Prostate gland (tissue), 2 donors: ENCODE data around the gene NTM. TPM values are rescaled to one million over a fixed set of nuclear protein-coding genes. Genes with fewer than 3 reads are reported as not detected.
"Not testable (repeated sequence)": the region's sequence is repeated elsewhere in the genome, so short reads cannot be mapped to it uniquely, and the experiment has no call there.

ENCODE experiments used
- DNase-seq: peaks from one replicate; pipeline ENCODE4 v3.0.0-alpha.2; 2019; ENCODE audit warnings: low spot score
- H3K27ac ChIP-seq, 2 donors: fragments of 200-600 bp; sonication (generic); 2 replicates each; pipeline ENCODE4 v1.5.1; 2017 to 2019
- H3K27me3 ChIP-seq: fragments of 200-600 bp; sonication (generic); replicated peaks from 2 replicates; pipeline ENCODE4 v1.5.1; 2019; ENCODE audit not compliant: insufficient read depth
- H3K36me3 ChIP-seq, 2 donors: fragments of 200-600 bp; sonication (generic); 1 replicate in 1 of 2; 2 replicates in 1 of 2; pipeline versions ENCODE4 v1.5.1 to v1.8.1; 2017 to 2019
- H3K4me1 ChIP-seq: fragments of 200-600 bp; sonication (generic); replicated peaks from 2 replicates; pipeline ENCODE4 v1.5.1; 2019
- H3K4me3 ChIP-seq, 2 donors: fragments of 200-600 bp; sonication (generic); 2 replicates each; pipeline ENCODE4 v1.5.1; 2017 to 2019
- H3K9me3 ChIP-seq: fragments of 200-600 bp; sonication (generic); 2 replicates; pipeline ENCODE4 v1.5.1; 2017
- POLR2A ChIP-seq: fragments of 450-650 bp; IDR thresholded peaks from one replicate; pipeline ENCODE4 v1.6.1; 2016; ENCODE audit warnings: antibody characterized with exemption, mild to moderate bottlenecking
- POLR2AphosphoS5 ChIP-seq: sonication (generic); formaldehyde crosslinking; IDR thresholded peaks from one replicate; pipeline ENCODE4 v1.6.1; 2017; ENCODE audit warnings: antibody characterized with exemption
- WGBS: methylation state at CpG from one replicate; pipeline ENCODE4 v1.1.5; 2018; 5-methylcytosine and 5-hydroxymethylcytosine counted together
- intact Hi-C: fragments of 100-400 bp; cut with DNase I; formaldehyde crosslinking; loops from one replicate; pipeline ENCODE4 v1.14.2; 2022
- small RNA-seq, 2 donors: library from RNA; depleted of rRNA; stranded (forward); fragments of <200 nt; gene quantifications; one replicate each; pipeline ENCODE3, GENCODE V24; 2016
- total RNA-seq, 2 donors: library from RNA; depleted of rRNA; stranded (reverse); fragments of >200 nt; gene quantifications; one replicate each; pipeline ENCODE4 v1.1.0, GENCODE V29; 2016
- TF ChIP-seq, protein P1 (sequence below), 4 experiments: fragments of 200-600 bp in 2 of 4; fragments of 450-650 bp in 2 of 4; sonication (generic) in 2 of 4; IDR thresholded peaks; 1 replicate in 3 of 4; 2 replicates in 1 of 4; pipeline ENCODE4 v1.5.1; 2016 to 2019; ENCODE audit warnings: antibody characterized with exemption in 4 of 4, mild to moderate bottlenecking in 2 of 4, moderate library complexity in 2 of 4

The NTM gene
- total RNA-seq, 2 donors from 2014 or later, result 7.4 TPM; not detected in 1

GRCh38 chr11:132367293-132367692 is 996.9 kb downstream of the NTM start:
- DNase-seq, result no peak
- no peaks in the 10 kb centered on the region for H3K4me1 ChIP-seq
- H3K27me3 ChIP-seq, result no peaks in the 10 kb centered on the region
- H3K27ac ChIP-seq, result no peak overlapping the region
- intact Hi-C loops, result no loop called here
- no peaks in the 10 kb centered on the region for H3K36me3 ChIP-seq
- no peak overlapping the region for H3K4me3 ChIP-seq
- 86% methylated on average over 3 of the region's 3 CpGs for WGBS
- H3K9me3 ChIP-seq, result no peaks in the 10 kb centered on the region
- TF ChIP-seq POLR2A, result no peak
- TF ChIP-seq, protein P1, sequence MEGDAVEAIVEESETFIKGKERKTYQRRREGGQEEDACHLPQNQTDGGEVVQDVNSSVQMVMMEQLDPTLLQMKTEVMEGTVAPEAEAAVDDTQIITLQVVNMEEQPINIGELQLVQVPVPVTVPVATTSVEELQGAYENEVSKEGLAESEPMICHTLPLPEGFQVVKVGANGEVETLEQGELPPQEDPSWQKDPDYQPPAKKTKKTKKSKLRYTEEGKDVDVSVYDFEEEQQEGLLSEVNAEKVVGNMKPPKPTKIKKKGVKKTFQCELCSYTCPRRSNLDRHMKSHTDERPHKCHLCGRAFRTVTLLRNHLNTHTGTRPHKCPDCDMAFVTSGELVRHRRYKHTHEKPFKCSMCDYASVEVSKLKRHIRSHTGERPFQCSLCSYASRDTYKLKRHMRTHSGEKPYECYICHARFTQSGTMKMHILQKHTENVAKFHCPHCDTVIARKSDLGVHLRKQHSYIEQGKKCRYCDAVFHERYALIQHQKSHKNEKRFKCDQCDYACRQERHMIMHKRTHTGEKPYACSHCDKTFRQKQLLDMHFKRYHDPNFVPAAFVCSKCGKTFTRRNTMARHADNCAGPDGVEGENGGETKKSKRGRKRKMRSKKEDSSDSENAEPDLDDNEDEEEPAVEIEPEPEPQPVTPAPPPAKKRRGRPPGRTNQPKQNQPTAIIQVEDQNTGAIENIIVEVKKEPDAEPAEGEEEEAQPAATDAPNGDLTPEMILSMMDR (IDR thresholded peaks at IDR 0.05), result no peak
- no peak for TF ChIP-seq POLR2AphosphoS5

DNA sequence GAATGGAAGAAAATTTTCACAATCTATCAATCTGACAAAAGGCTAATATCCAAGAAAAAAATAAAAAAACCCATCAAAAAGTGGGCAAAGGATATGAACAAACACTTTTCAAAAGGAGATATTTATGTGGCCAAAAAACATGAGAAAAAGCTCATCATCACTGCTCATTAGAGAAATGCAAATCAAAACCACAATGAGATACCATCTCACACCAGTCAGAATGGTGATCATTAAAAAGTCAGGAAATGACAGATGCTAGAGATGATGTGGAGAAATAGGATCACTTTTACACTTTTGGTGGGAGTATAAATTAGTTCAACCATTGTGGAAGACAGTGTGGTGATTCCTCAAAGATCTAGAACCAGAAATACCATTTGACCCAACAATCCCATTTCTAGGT is 999.7 kb downstream of the NTM start:
- H3K27ac ChIP-seq, H3K36me3 ChIP-seq, intact Hi-C loops, H3K27me3 ChIP-seq, H3K4me1 ChIP-seq, H3K4me3 ChIP-seq, H3K9me3 ChIP-seq, DNase-seq: not testable (repeated sequence)

DNA sequence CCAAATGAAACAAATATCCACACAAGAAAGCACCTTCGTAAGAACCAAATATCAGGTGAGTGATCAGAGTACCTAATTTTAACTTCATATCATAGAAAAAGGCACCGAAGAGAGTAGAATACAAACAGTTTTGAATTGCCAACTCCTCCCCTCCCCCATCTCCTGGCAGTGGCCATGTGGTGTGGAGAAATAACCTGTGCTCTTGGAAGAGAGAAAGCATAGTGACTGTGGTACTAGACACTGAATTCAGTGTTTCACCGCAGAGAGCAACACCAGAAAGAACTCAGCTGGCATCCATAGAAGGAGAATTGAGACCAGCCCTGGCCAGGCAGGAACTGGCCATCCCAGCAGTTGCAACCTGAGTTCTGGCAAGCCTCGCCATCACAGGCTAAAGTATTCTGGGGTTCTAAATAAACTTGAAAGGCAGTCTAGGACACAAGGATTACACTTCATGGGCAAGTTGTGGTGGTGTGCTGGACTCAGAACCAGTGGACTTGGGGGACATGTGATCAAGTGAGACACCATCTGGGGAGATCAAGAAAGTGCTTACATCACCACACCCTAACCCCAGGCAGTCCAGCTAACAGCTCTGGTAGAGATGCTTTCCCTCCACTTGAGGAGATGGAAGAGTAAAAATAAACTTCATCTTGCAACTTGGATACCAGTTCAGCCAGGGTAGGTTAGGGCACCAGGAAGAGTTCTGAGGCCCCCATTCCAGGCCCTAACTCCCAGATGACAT is 1003.2 kb downstream of the NTM start:
- Histone ChIP-seq H3K4me1 (no peaks in the 10 kb centered on the region), H3K9me3 (no peaks in the 10 kb centered on the region), H3K4me3 (no peak overlapping the region), H3K27ac (no peak overlapping the region), H3K27me3 (no peaks in the 10 kb centered on the region), H3K36me3 (no peaks in the 10 kb centered on the region)
- DNase-seq, result no peak
- TF ChIP-seq POLR2AphosphoS5 (no peak), POLR2A (no peak)
- TF ChIP-seq, protein P1 (IDR thresholded peaks at IDR 0.05), result no peak
- WGBS, result 94% methylated on average over 4 of the region's 4 CpGs
- intact Hi-C loops, result no loop called here

DNA sequence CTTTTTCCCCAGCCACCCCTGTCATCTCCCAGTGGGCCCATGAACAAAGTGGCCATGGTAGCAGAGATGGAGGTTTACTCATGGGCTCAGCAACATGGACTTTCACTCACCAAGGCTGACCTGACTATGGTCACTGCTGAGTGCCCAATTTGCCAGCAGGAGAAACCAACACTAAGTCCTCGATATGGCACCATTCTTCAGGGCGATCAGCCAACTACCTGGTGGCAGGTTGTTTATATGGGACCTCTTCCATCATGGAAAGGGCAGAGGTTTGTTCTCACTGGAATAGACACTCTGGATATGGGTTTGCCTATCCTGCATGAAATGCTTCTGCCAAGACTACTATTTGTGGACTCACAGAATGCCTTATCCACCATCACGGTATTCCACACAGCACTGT is 1009.1 kb downstream of the NTM start:
- no peak overlapping the region for H3K27ac ChIP-seq
- no peaks in the 10 kb centered on the region for H3K9me3 ChIP-seq
- no peaks in the 10 kb centered on the region for H3K36me3 ChIP-seq
- intact Hi-C loops, result no loop called here
- DNase-seq, result no peak
- no peak overlapping the region for H3K4me3 ChIP-seq
- no peaks in the 10 kb centered on the region for H3K4me1 ChIP-seq
- no peak for TF ChIP-seq POLR2AphosphoS5
- no peaks in the 10 kb centered on the region for H3K27me3 ChIP-seq
- 88% methylated on average over 3 of the region's 3 CpGs for WGBS

Small RNA genes lying within 50 kb of the gene (small RNA-seq; reads per million reads assigned to genes)
- 0 reads per million in 2 donors for gene RNU6ATAC12P
